ENCODE results near the gene CREB5.

Gene CREB5

GRCh38 chr7:28618383-28618782 is 206.1 kb downstream of the CREB5 start:
- no peak for DNase-seq
- Histone ChIP-seq H3K27me3 (ENCODE audit: insufficient read depth, low read depth, severe bottlenecking) (peaks cover 39% of the 10 kb centered on the region), H3K27ac (no peak overlapping the region), H3K9me3 (ENCODE audit: severe bottlenecking) (no peaks in the 10 kb centered on the region), H3K36me3 (no peaks in the 10 kb centered on the region), H3K4me3 (ENCODE audit: low read depth, low read length) (no peak overlapping the region)
- no peak for TF ChIP-seq CTCF (IDR thresholded peaks at IDR 0.05; ENCODE audit: low read depth, low read length)

- H3K27me3 ChIP-seq (ENCODE audit: insufficient read depth, low read depth, severe bottlenecking), result peaks cover 46% of the 10 kb centered on the region
- H3K4me3 ChIP-seq (ENCODE audit: low read depth, low read length), result no peak overlapping the region
- H3K27ac ChIP-seq, result no peak overlapping the region
- no peaks in the 10 kb centered on the region for H3K36me3 ChIP-seq
- DNase-seq, result no peak
- H3K9me3 ChIP-seq (ENCODE audit: severe bottlenecking), result no peaks in the 10 kb centered on the region
- no peak for TF ChIP-seq CTCF (IDR thresholded peaks at IDR 0.05; ENCODE audit: low read depth, low read length)
Observed at GRCh38 chr7:28619256-28619655, 206.9 kb downstream of the CREB5 start.

GRCh38 chr7:28621369-28621841 is 209.1 kb downstream of the CREB5 start:
- DNase-seq, result no peak
- H3K9me3 ChIP-seq (ENCODE audit: severe bottlenecking), result no peaks in the 10 kb centered on the region
- peaks cover 39% of the 10 kb centered on the region for H3K27me3 ChIP-seq (ENCODE audit: insufficient read depth, low read depth, severe bottlenecking)
- H3K36me3 ChIP-seq, result no peaks in the 10 kb centered on the region
- no peak for TF ChIP-seq CTCF (IDR thresholded peaks at IDR 0.05; ENCODE audit: low read depth, low read length)
- H3K4me3 ChIP-seq (ENCODE audit: low read depth, low read length), result no peak overlapping the region
- H3K27ac ChIP-seq, result no peak overlapping the region

- Histone ChIP-seq H3K9me3 (ENCODE audit: severe bottlenecking) (no peaks in the 10 kb centered on the region), H3K36me3 (no peaks in the 10 kb centered on the region), H3K4me3 (ENCODE audit: low read depth, low read length) (no peak overlapping the region), H3K27me3 (ENCODE audit: insufficient read depth, low read depth, severe bottlenecking) (peaks cover 46% of the 10 kb centered on the region), H3K27ac (no peak overlapping the region)
- no peak for TF ChIP-seq CTCF (IDR thresholded peaks at IDR 0.05; ENCODE audit: low read depth, low read length)
- DNase-seq, result no peak
Observed at GRCh38 chr7:28623105-28623730, 210.9 kb downstream of the CREB5 start.

- no peak for TF ChIP-seq CTCF (IDR thresholded peaks at IDR 0.05; ENCODE audit: low read depth, low read length)
- DNase-seq, result no peak
- Histone ChIP-seq H3K9me3 (ENCODE audit: severe bottlenecking) (no peaks in the 10 kb centered on the region), H3K27me3 (ENCODE audit: insufficient read depth, low read depth, severe bottlenecking) (peaks cover 47% of the 10 kb centered on the region), H3K4me3 (ENCODE audit: low read depth, low read length) (no peak overlapping the region), H3K27ac (no peak overlapping the region), H3K36me3 (no peaks in the 10 kb centered on the region)
Observed at GRCh38 chr7:28623863-28624262, 211.5 kb downstream of the CREB5 start.

- DNase-seq, result no peak
Observed at GRCh38 chr7:28625432-28625831, 213.1 kb downstream of the CREB5 start.

More at GRCh38 chr7:28625432-28625831, 213.1 kb downstream of the CREB5 start:
- H3K9me3 ChIP-seq (ENCODE audit: severe bottlenecking), result no peaks in the 10 kb centered on the region
- no peak for TF ChIP-seq CTCF (IDR thresholded peaks at IDR 0.05; ENCODE audit: low read depth, low read length)
- no peak overlapping the region for H3K27ac ChIP-seq
- H3K27me3 ChIP-seq (ENCODE audit: insufficient read depth, low read depth, severe bottlenecking), result peaks cover 54% of the 10 kb centered on the region
- no peaks in the 10 kb centered on the region for H3K36me3 ChIP-seq
- H3K4me3 ChIP-seq (ENCODE audit: low read depth, low read length), result no peak overlapping the region
